HG03064 (cell line): ENCODE measurements around the gene PLEKHD1.
"Not testable (repeated sequence)": the region's sequence is repeated elsewhere in the genome, so short reads cannot be mapped to it uniquely, and the experiment has no call there.

Experiments used
- ATAC-seq: cut with Tn5 transposase; IDR thresholded peaks from one replicate; pipeline ENCODE4 v1.9.1; 2021; ENCODE audit warnings: low read depth; ENCODE audit not compliant: unreplicated experiment

The PLEKHD1 gene

GRCh38 chr14:69484444-69485314 is at the start of gene PLEKHD1:
TSS of gene PLEKHD1 (plus strand) at chr14:69484728. CDS start at chr14:69484966, 238 bp downstream.
- ATAC-seq: no peak

DNA sequence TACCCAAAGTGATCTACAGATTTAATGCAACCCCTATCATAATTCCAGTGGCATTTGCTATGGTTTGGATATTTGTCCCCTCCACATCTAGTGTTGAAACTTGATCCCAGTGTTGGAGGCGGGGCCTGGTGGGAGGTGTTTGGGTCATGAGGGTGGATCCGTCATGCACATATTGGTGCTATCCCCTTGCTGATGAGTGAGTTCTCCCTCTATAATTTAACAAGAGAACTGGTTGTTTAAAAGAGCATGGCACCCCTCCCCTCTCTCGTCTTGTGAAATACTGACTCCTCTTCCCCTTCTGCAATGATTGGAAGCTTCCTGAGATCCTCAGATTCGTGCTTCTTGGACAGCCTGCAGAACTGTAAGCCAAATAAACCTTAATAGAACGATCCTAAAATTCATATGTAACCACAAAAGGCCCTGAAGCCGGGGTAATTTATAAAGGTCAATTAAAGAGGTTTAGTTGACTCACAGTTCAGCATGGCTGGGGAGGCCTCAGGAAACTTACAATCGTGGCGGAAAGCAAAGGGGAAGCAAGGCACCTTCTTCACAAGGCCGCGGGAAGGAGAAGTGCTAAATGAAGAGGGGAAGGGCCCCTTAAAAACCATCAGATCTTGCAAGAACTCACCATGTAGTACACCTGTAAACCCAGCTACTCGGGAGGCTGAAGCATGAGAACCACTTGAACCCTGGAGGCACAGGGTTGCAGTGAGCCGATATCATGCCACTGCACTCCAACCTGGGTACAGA is 44.8 kb upstream of the PLEKHD1 start:
- ATAC-seq: no peak

GRCh38 chr14:69441948-69442347 is 42.6 kb upstream of the PLEKHD1 start:
- peak; percentile 81 for ATAC-seq

- no peak for ATAC-seq
Measured at GRCh38 chr14:69443296-69443805, 41.2 kb upstream of the PLEKHD1 start.

- ATAC-seq: no peak
Measured at GRCh38 chr14:69449216-69449615, 35.3 kb upstream of the PLEKHD1 start.

DNA sequence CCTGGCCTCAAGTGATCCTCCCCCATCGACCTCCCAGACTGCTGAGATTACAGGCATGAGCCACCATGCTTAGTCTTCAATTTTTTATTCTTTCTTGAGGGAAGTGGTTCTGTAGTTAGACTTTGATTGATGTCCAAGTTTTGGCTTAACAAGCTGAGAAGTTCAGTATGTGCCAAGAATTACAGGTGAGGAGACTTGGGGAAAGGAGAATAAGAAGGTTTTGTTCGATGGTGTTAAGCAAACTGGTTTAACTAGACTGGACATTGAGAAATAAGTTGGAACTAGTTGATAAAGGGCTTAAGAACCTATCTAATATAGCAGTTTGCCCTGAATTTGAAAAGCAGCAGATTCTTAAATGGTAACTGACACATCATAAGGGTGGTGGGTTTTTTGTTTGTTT is 32.6 kb upstream of the PLEKHD1 start:
- no peak for ATAC-seq

- ATAC-seq: no peak
Measured at GRCh38 chr14:69458350-69458749, 26.2 kb upstream of the PLEKHD1 start.

DNA sequence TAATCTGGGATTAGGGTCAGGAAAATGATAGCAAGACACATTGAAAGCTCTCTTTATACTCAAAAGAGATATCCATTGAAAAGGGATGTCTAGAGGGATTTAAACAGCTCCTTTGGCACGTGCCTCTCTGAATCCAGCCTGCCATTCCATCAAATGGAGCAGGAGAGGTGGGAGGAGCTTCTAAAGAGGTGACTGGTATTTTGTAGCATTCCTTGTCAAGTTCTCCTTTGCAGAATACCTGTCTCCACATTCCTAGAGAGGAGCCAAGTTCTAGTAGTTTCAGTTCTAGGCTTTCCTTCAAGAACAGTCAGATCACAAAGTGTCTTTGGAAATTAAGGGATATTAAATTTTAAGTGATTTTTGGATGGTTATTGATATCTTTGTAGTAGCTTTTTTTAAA is 25.4 kb upstream of the PLEKHD1 start:
- no peak for ATAC-seq

- ATAC-seq: no peak
Measured at GRCh38 chr14:69460093-69460701, 24.3 kb upstream of the PLEKHD1 start.

- ATAC-seq: no peak
Measured at GRCh38 chr14:69464379-69464778, 20.1 kb upstream of the PLEKHD1 start.

- ATAC-seq: no peak
Measured at GRCh38 chr14:69464829-69465228, 19.7 kb upstream of the PLEKHD1 start.

DNA sequence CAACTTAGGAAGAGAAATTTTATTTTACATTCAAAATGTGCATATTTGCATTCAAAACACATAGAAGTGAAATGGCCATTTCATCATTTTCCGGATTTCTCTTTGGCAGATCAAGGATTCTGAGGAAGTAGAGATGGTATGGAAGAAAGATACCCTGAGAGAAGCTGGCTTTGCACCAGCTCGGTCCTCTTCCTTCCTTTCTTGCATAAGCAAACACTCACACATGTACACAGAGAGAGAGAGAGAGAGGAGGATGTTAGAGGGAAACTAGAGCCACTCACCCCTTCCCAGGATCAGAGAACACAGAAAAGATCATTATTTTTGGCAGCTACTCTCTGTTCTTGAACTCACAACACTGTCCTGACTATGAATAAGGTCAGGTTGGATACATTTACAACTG is 15.6 kb upstream of the PLEKHD1 start:
- ATAC-seq: no peak

DNA sequence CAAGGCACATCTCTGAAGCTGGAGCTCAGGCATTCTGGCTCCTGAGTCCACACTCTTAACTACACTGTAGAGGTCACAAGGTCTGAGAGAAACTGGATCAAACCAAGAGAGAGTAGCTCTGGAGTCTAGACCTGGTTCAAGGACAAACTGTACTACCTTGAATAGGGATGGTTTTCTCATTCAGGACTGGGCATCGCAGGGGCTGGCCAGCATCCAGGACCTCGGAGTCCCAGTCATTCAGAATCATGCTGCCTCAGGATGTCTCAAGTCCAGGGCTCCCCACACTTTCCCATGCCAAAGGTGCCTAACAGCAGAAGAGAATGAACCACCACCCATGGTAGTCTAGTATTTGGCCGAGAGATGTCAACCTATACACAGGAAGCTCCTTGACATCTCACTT is 13.1 kb upstream of the PLEKHD1 start:
- ATAC-seq: no peak

DNA sequence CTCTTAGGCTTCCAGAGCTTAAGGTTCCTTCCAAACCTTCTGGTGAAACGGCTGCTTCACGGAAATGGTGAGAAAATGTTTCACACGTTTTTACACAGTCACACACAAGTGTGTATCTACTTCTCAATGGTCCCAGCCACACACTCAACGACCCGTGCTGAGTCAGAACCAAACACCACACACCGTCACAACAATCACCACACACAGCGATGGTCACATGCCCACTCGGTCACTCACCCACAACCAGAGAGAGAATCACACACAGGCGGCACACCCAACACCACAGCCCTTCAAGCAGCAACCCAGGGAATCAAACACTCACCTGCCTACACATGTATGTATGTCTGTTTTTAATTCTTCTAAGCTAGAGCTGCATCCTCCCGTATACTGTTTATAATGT is 12.6 kb upstream of the PLEKHD1 start:
- ATAC-seq: no peak

GRCh38 chr14:69473260-69473659 is 11.3 kb upstream of the PLEKHD1 start:
- no peak for ATAC-seq

- no peak for ATAC-seq
Measured at GRCh38 chr14:69473946-69474345, 10.6 kb upstream of the PLEKHD1 start.

DNA sequence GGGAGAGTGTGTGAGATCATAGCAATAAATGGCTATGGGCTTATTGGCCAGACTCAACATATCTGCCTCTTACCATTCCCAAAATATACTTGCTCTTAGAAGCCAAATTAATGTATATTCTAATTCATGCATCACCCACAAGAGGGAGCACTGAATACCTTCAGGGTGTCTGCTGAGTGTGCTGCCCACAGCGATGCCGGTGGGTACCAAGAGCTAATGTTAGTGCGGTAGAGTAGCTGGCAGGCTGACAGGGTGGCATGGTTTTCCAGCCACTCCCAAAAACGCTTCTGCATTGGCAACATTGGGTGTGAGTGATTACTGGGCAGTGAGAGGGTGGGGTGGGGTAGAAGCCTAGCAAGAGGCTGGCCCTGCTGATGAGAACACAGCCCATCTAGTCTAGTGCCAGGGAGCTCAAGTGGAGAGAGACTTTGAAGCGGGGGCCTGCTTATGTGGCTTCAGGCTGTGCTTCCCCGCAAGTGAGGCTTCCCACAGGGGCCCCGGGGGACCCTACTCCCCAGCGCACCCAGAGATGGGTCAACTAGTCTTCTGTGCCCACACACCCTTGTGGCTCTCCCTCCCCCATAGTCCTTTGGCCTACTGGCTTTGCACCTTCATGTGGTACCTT is 9.2 kb upstream of the PLEKHD1 start:
- no peak for ATAC-seq

DNA sequence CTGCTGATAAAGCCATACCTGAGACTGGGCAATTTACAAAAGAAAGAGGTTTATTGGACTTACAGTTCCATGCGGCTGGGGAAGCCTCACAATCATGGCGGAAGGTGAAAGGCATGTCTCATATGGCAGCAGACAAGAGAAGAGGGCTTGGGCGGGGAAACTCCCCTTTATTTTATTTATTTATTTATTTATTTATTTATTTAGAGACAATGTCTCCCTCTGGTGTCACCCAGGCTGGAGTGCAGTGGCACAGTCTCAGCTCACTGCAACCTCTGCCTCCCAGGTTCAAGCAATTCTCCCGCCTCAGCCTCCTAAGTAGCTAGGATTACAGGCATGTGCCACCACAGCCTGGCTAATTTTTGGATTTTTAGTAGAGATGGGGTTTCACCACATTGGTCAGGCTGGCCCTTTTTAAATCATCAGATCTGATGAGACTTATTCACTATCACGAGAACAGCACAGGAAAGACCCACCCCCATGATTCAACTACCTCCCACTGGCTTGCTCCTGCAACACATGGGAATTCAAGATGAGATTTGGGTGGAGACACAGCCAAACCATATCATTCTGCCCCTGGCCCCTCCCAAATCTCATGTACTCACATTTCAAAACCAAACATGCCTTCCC is 7.6 kb upstream of the PLEKHD1 start:
- not testable (repeated sequence) for ATAC-seq

GRCh38 chr14:69478055-69478454 is 6.5 kb upstream of the PLEKHD1 start:
- not testable (repeated sequence) for ATAC-seq

DNA sequence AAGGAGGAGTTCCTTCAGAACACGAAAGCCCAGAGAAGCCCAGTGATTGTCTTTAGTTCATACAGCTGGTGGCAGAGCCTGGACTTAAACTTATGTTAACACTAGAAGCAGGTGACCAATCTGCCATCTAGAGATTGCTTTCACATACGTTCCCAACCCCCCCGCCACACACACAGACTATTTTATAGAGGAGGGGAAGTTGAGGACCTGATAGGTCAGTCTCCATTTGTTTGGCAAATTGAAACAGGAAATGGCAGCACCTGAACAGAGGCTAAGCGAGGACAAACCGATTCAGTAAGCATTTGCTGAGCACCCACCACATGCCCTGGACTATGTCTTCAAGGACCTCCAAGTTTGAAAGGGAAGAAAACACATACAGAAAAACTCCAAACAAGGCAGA is 4.8 kb upstream of the PLEKHD1 start:
- no peak for ATAC-seq
